ENCODE results near the gene TEDDM1.

DNA sequence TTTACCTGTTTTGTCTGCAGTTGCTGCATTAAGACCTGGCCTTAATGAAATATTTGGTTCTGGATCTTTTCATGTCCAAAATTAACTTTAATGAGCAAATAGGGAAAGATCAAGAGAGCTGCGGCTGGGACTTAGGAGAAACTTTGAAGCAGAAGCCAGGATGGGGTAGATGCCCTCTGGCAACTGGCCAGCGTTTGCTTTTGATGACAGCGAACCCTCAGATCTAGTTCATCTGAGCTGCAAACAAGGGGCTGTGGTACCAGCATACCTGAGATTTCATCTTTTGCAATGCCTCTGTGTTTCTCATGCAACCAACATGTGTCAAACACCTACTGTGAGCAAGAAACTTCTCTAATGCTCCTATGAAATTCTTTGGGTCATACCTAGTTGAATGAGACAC is 13.0 kb upstream of the TEDDM1 start:
- TF ChIP-seq ZFX (CRISPR knock-in tag; IDR thresholded peaks at IDR 0.05; ENCODE audit: low read depth) (no peak), ATF1 (CRISPR knock-in tag; IDR thresholded peaks at IDR 0.05) (no peak), ZNF20 (CRISPR knock-in tag; IDR thresholded peaks at IDR 0.05) (no peak), ATF7-NPFF (CRISPR knock-in tag; IDR thresholded peaks at IDR 0.05; ENCODE audit: low read depth) (no peak), CHD4 (IDR thresholded peaks at IDR 0.05; ENCODE audit: borderline replicate concordance, low read length) (no peak), ELF1 (CRISPR knock-in tag; IDR thresholded peaks at IDR 0.05) (no peak), IRF1 (CRISPR knock-in tag; IDR thresholded peaks at IDR 0.05; ENCODE audit: low read depth) (no peak)
